ENCODE data around the gene SENP7. TPM values are rescaled to one million over a fixed set of nuclear protein-coding genes. Genes with fewer than 3 reads are reported as not detected.
"Not testable (repeated sequence)": the region's sequence is repeated elsewhere in the genome, so short reads cannot be mapped to it uniquely, and the experiment has no call there.

The SENP7 gene, protein sequence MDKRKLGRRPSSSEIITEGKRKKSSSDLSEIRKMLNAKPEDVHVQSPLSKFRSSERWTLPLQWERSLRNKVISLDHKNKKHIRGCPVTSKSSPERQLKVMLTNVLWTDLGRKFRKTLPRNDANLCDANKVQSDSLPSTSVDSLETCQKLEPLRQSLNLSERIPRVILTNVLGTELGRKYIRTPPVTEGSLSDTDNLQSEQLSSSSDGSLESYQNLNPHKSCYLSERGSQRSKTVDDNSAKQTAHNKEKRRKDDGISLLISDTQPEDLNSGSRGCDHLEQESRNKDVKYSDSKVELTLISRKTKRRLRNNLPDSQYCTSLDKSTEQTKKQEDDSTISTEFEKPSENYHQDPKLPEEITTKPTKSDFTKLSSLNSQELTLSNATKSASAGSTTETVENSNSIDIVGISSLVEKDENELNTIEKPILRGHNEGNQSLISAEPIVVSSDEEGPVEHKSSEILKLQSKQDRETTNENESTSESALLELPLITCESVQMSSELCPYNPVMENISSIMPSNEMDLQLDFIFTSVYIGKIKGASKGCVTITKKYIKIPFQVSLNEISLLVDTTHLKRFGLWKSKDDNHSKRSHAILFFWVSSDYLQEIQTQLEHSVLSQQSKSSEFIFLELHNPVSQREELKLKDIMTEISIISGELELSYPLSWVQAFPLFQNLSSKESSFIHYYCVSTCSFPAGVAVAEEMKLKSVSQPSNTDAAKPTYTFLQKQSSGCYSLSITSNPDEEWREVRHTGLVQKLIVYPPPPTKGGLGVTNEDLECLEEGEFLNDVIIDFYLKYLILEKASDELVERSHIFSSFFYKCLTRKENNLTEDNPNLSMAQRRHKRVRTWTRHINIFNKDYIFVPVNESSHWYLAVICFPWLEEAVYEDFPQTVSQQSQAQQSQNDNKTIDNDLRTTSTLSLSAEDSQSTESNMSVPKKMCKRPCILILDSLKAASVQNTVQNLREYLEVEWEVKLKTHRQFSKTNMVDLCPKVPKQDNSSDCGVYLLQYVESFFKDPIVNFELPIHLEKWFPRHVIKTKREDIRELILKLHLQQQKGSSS
- total RNA-seq (2022) = 11.9 and 12.0 TPM in 2 replicates
- percentile 70 among the genes with signal in this experiment for Bru-seq, nascent RNA
- percentile 55 among the genes with signal in this experiment for BruChase-seq, experiment 1, labeled RNA remaining after a 6-hour chase
- percentile 54 among the genes with signal in this experiment for BruChase-seq, experiment 2, labeled RNA remaining after a 2-hour chase
- long read RNA-seq, full-length matches to known transcripts = 4 of 7 reads
- long read RNA-seq, partial matches to known transcripts = 1 of 7 reads
- long read RNA-seq, other reads (novel, unspliced or antisense) = 2 of 7 reads

- CTCF ChIA-PET = interaction anchor here (0.6 kb wide), 1 partner anchor 124 kb away, joined by 3 read pairs; no protein-coding TSS in a partner anchor
- TF ChIP-seq, protein P1, sequence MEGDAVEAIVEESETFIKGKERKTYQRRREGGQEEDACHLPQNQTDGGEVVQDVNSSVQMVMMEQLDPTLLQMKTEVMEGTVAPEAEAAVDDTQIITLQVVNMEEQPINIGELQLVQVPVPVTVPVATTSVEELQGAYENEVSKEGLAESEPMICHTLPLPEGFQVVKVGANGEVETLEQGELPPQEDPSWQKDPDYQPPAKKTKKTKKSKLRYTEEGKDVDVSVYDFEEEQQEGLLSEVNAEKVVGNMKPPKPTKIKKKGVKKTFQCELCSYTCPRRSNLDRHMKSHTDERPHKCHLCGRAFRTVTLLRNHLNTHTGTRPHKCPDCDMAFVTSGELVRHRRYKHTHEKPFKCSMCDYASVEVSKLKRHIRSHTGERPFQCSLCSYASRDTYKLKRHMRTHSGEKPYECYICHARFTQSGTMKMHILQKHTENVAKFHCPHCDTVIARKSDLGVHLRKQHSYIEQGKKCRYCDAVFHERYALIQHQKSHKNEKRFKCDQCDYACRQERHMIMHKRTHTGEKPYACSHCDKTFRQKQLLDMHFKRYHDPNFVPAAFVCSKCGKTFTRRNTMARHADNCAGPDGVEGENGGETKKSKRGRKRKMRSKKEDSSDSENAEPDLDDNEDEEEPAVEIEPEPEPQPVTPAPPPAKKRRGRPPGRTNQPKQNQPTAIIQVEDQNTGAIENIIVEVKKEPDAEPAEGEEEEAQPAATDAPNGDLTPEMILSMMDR (IDR thresholded peaks at IDR 0.05; ENCODE audit: unreplicated experiment) = no peak
- BruUV-seq (replicated peaks) = no TSS peak
- Mint-ChIP-seq H3K27ac (ENCODE audit: unreplicated experiment) (peak within 1 kb of the TSS; percentile 99), H3K4me3 (ENCODE audit: low read depth, unreplicated experiment) (peak within 1 kb of the TSS; percentile 99), H3K27me3 (ENCODE audit: unreplicated experiment) (no peaks in the 10 kb centered on the region), H3K4me1 (ENCODE audit: low read depth, unreplicated experiment) (peaks cover 8% of the 10 kb centered on the region), H3K36me3 (ENCODE audit: insufficient read depth, unreplicated experiment) (peaks cover 20% of the 10 kb centered on the region), H3K9me3 (ENCODE audit: low read depth, unreplicated experiment) (no peaks in the 10 kb centered on the region)
- intact Hi-C loops (cut with micrococcal nuclease; ENCODE audit: unreplicated experiment) = loop anchor here (5.0 kb wide), 1 partner anchor 59 kb away; the partner anchor contains the start of gene PCNP
- DNase-seq = peak; percentile 80
Measured at GRCh38 chr3:101512646-101513418, at the start of gene SENP7. TSS of gene SENP7 (minus strand) at chr3:101513212. CDS start at chr3:101513130, 82 bp downstream.

DNA sequence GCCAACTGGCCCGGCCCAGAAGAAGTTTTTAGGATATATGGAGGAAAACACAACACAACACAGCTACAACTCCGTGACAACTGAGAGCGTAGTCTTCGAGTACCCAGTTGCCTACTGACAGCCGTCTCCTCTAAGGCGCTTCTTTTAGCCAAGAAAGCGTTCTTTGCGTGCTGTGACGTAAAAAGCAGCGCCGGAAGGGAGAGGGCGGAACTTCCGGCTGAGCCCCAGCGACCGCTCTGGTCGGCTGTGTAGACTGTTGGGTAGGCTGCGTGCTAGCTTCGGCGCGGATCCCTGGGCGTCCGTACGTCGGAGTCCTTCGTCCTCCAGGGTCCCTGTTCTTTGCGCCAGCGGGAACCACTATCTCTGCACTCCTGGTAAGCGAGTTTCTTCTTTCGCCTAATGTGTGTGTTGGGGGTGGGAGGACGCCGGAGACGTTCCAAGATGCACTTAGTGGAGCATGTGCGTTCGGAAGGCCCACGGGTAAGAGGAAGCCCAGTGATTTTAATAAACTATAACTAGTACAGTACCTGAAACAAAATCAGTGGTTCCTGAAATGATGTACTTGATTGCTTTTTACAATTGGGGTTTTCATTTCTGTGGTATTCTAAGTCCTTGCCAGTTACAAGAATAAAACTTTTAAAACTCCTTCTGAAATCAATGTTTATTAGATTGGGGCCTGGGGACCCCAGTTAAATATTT lies 48.8 kb upstream of the SENP7 start, which contains the start of gene TRMT10C:
TRMT10C (plus strand) TSS at position 239 of the 699 bp plus-strand sequence. CDS start 2,914 bp downstream, outside the sequence.
- Mint-ChIP-seq H3K9me3 (ENCODE audit: low read depth, unreplicated experiment) (no peaks in the 10 kb centered on the region), H3K27ac (ENCODE audit: unreplicated experiment) (peak within 1 kb of the TSS; percentile 71), H3K4me3 (ENCODE audit: low read depth, unreplicated experiment) (peak within 1 kb of the TSS; percentile 74), H3K27me3 (ENCODE audit: unreplicated experiment) (no peaks in the 10 kb centered on the region), H3K4me1 (ENCODE audit: low read depth, unreplicated experiment) (peaks cover 20% of the 10 kb centered on the region), H3K36me3 (ENCODE audit: insufficient read depth, unreplicated experiment) (peaks cover 46% of the 10 kb centered on the region)
- BruUV-seq (replicated peaks) = TSS peak; percentile 72
- CTCF ChIA-PET = no interaction called here
- TF ChIP-seq, protein P1 (IDR thresholded peaks at IDR 0.05; ENCODE audit: unreplicated experiment) = no peak
- DNase-seq = peak; percentile 88
- intact Hi-C loops (cut with micrococcal nuclease; ENCODE audit: unreplicated experiment) = no loop called here

- no TSS peak for BruUV-seq (replicated peaks)
- CTCF ChIA-PET = no interaction called here
- peaks cover 6% of the 10 kb centered on the region for H3K4me1 Mint-ChIP-seq (ENCODE audit: low read depth, unreplicated experiment)
Measured at GRCh38 chr3:101556064-101556463, 43.1 kb upstream of the SENP7 start.

DNA sequence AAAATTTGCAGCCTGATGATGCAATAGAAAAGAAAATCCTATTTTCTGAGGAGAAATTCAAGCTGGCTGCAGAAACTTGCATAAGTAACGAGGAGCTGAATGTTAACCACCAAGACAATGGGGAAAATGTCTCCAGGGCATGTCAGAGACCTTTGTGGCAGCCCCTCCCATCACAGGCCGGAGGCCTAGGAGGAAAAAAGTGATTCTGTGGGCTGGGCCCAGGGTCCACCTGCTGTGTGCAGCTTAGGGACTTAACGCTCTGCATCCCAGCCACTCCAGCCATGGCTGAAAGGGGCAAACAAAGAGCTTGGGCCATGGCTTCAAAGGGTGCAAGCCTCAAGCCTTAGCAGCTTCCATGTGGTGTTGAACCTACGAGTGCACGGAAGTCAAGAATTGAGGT lies 40.4 kb upstream of the SENP7 start:
- H3K36me3 Mint-ChIP-seq (ENCODE audit: insufficient read depth, unreplicated experiment); H3K27ac Mint-ChIP-seq (ENCODE audit: unreplicated experiment); H3K4me3 Mint-ChIP-seq (ENCODE audit: low read depth, unreplicated experiment); CTCF ChIA-PET; H3K4me1 Mint-ChIP-seq (ENCODE audit: low read depth, unreplicated experiment); H3K9me3 Mint-ChIP-seq (ENCODE audit: low read depth, unreplicated experiment); H3K27me3 Mint-ChIP-seq (ENCODE audit: unreplicated experiment); intact Hi-C loops (cut with micrococcal nuclease; ENCODE audit: unreplicated experiment); DNase-seq; BruUV-seq (replicated peaks): not testable (repeated sequence)

More at GRCh38 chr3:101556064-101556463, 43.1 kb upstream of the SENP7 start:
- Mint-ChIP-seq H3K27me3 (ENCODE audit: unreplicated experiment) (no peaks in the 10 kb centered on the region), H3K36me3 (ENCODE audit: insufficient read depth, unreplicated experiment) (peaks cover 4% of the 10 kb centered on the region), H3K4me3 (ENCODE audit: low read depth, unreplicated experiment) (no peak overlapping the region), H3K9me3 (ENCODE audit: low read depth, unreplicated experiment) (no peaks in the 10 kb centered on the region), H3K27ac (ENCODE audit: unreplicated experiment) (no peak overlapping the region)
- DNase-seq = no peak
- intact Hi-C loops (cut with micrococcal nuclease; ENCODE audit: unreplicated experiment) = no loop called here
- TF ChIP-seq, protein P1 (IDR thresholded peaks at IDR 0.05; ENCODE audit: unreplicated experiment) = no peak

DNA sequence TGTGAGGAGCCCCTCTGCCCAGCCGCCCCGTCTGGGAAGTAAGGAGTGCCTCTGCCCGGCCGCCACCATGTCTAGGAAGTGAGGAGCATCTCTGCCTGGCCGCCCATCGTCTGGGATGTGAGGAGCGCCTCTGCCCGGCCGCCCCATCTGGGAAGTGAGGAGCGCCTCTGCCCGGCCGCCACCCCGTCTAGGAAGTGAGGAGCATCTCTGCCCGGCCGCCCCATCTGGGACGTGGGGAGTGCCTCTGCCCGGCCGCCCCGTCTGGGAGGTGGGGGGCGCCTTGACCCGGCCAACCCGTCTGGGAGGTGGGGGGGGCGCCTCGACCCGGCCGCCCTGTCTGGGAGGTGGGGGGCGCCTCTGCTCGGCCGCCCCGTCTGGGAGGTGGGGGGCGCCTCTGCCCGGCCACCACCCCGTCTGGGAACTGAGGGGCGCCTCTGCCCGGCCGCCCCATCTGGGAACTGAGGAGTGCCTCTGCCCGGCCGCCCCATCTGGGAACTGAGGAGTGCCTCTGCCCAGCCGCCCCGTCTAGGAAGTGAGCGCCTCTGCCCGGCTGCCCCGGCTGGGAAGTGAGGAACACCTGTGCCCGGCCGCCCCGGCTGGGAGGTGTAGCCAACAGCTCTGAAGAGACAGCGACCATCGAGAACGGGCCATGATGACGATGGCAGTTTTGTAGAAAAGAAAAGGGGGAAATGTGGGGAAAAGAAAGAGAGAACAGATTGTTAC lies 38.5 kb upstream of the SENP7 start:
- H3K36me3 Mint-ChIP-seq (ENCODE audit: insufficient read depth, unreplicated experiment); intact Hi-C loops (cut with micrococcal nuclease; ENCODE audit: unreplicated experiment); H3K4me1 Mint-ChIP-seq (ENCODE audit: low read depth, unreplicated experiment); BruUV-seq (replicated peaks); DNase-seq; H3K27me3 Mint-ChIP-seq (ENCODE audit: unreplicated experiment); CTCF ChIA-PET; H3K27ac Mint-ChIP-seq (ENCODE audit: unreplicated experiment); H3K9me3 Mint-ChIP-seq (ENCODE audit: low read depth, unreplicated experiment); H3K4me3 Mint-ChIP-seq (ENCODE audit: low read depth, unreplicated experiment): not testable (repeated sequence)

Data from Calu3 (cell line).